HG03571 (cell line): ENCODE data around the gene DCDC2B.
A peak's percentile ranks its signal among the peaks of the same experiment; 100 is the strongest.
"Not testable (repeated sequence)": the region's sequence is repeated elsewhere in the genome, so short reads cannot be mapped to it uniquely, and the experiment has no call there.

ENCODE experiments used
- ATAC-seq: cut with Tn5 transposase; IDR thresholded peaks from one replicate; pipeline ENCODE4 v1.9.1; 2021; ENCODE audit not compliant: unreplicated experiment

DCDC2B gene

DNA sequence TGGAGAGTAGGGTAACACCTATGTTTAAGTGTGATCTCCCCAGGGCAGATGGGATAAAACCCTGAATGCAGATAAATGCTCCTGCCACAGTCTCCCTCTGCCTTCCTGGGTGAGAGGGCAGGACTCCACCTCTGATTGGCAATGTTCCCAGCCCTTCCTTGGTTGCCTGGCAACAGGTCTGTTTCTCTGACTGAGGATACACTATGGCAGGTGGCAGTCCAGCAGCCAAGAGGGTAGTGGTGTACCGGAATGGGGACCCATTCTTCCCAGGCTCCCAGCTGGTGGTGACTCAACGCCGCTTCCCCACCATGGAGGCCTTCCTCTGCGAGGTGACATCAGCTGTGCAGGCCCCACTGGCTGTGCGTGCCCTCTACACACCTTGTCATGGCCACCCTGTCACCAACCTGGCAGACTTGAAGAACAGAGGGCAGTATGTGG, at the start of gene DCDC2B:
Gene DCDC2B, plus strand, starts transcription at position 199 of the 438 bp plus-strand sequence. Its CDS starts 5 bp downstream, at position 204.
- no peak for ATAC-seq

DNA sequence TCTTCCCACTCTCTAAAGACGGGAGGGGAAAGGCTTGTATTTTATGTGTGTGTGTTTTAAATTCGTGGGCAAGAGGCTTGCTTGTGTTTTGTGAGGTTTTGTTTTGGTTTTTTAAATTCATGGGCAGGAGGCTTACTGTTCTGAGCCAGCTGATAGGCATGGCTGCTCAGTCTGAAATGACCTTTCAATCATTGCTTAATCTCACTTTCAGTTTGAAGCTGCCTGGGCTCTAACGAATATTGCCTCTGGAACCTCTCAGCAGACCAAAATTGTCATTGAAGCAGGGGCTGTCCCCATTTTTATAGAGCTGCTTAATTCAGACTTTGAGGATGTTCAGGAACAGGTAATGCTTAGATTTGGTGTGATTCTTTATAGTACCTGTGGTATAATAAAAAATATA, 49.7 kb upstream of the DCDC2B start:
- no peak for ATAC-seq

DNA sequence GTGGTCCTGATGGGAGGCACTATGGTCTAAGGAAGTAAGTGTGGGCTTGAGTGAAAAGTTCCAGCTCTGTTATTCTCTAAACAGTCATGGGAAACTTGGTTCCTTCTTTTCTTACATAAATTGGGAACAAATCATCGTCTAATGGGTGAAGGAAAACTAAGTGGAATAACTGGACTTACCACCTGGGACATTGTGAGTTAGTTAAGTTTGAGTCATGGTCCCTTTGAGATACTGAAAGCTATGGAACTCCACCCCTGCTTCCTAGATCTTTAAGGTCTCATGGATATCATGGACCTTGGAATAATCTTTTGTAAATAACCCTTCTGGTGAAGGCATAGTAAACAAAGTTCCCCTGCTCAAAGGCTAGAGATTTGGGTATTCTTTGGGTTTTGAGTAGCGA, 45.5 kb upstream of the DCDC2B start:
- no peak for ATAC-seq

DNA sequence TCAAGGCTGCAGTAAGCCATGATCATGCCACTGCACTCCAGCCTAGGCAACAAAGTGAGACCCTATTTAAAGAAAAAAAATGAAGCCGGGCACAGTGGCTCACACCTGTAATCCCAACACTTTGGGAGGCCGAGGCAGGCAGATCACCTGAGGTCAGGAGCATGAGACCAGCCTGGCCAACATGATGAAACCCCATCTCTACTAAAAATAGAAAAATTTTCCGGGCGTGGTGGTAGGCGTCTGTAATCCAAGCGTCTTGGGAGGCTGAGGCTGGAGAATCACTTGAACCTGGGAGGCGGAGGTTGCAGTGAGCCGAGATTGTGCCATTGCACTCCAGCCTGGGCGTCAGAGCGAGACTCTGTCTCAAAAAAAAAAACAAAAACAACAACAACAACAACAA, 43.3 kb upstream of the DCDC2B start:
- ATAC-seq: not testable (repeated sequence)

DNA sequence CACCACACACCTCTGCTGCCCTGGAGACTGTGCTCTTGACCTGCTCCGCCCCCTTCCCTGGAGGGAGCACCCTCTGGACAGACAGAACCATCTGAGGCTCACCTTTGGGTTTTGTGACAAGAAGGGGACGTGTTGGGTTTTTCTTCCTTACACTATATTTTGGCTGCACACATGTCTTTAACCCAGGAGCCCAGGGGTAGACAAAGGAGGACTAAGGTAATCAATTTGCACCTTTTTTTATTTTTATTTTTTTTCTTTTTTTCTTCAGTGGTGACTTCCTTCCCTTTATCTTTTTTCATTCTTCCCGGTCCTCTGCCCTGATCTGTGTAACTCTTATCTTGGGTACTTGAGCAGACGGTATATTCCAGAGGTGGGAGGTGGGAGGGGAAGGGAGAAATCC, 37.9 kb upstream of the DCDC2B start:
- ATAC-seq: no peak

DNA sequence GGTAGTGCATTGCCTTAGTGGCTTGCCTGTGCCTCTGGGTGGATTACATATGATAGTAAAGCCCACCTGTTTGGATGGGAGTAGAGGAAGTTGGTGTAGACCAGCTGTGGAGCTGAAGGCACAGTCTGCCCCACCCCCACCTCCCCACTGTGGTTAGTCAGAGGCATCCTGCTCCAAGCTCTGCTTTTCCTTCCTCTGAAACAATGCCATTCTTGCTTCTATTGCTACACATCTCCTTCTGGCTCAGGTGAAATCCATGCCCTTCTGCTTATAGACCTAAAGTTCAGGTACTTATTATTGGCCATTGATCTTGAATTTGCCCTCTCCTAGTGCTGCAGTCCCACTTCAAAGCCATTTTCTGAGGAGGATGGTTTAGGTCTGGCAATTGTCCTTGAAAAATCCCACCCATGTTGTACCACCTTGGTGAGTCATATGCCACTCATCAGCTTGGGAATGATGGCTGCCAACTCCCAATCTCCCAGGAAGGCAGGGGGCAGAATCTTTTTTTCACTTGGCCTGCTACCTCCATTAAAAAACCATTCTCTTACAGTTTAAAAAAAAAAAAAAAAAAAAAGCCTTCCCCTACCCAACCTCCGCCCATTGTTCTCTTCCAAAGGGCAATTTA, 36.2 kb upstream of the DCDC2B start:
- ATAC-seq: no peak

DNA sequence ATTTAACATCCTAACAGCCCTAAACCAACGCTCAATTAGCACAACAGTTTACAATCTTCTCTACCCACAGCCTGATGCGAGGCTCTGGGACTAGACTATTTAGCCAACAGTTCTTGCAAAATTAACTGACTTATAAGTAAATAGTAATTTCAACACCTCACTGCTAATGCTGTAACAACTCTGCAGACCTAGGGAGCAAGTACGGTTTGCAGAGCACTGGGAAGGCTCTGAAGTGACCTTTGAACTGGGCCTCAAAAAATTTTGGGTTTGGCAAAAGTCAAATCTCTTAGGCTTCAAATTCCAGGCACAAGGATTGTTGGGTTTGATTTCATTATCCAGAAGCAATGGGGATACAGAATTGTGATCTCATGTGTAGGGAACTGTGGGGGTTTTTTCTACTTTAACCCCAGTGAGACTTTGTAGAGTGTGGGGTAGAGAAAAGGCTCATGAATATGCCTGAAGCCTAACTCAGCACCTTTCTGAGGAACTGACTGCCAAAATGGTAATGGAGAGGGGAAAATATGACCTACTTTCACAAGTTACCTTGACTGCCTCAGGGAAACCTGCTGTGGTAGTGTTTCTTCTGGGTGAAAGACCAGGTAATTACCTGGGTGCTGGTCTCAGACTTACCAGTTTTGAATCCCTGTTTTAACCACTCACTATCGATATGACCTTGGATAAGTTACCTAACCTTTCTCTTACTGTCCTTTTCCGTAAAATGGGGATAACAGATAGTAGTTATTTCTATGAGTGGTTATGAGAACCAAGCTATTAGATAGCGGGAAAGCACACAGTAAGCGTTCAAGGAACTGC, 30.3 kb upstream of the DCDC2B start:
- no peak for ATAC-seq

DNA sequence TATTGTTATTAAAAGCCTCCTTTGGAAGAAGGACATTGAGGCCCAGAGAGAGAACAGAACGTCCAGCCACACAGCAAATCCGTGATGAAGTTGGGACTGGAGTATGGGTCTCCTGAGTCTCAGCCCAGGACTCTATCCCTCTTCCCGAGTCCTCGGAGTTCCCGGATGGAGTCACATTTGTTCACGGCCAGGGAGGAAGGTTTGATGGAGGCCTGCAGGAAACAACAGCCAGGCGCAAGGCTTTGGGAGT, 29.8 kb upstream of the DCDC2B start:
- ATAC-seq: no peak

DNA sequence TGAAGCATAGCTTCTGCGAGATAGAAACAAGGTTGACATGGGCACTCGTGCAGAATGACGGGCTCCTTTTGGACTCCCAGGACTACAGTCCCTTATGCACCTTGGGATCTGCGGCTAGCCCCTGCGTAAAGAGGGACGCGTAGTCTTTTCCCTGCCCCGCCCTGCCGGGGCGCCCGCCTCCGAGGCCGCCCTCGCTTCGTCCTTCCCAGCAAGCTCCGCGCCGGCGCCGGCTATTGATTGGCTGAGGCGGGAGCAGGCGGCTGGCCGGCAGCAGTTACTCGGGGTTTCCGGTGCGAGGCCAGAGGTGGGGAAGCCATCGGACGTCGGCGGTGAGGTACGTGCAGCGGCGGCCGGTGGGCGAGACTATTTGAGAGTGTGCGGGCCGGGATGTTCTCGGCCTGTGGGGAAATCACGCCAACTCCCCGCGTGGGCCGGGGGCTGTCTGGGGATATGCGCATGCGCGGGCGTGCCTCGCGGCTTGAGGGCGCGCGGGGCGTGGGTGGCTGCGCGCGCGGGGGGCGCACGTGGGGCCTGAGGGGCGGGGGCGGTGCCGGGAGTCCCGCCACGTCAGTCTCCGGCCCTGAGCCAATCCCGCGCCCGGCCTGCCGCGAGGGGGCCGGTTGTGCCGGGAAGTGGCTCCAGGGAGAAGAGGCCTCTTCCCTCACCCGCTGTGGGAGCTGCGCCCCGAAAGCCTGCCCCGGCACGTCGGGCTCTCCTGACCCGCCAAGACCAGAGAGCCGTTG, 29.3 kb upstream of the DCDC2B start, which contains the start of gene TXLNA:
Gene TXLNA, plus strand, starts transcription at position 233 of the 743 bp plus-strand sequence. CDS start 671 bp downstream, outside the sequence.
- ATAC-seq: peak; percentile 67

DNA sequence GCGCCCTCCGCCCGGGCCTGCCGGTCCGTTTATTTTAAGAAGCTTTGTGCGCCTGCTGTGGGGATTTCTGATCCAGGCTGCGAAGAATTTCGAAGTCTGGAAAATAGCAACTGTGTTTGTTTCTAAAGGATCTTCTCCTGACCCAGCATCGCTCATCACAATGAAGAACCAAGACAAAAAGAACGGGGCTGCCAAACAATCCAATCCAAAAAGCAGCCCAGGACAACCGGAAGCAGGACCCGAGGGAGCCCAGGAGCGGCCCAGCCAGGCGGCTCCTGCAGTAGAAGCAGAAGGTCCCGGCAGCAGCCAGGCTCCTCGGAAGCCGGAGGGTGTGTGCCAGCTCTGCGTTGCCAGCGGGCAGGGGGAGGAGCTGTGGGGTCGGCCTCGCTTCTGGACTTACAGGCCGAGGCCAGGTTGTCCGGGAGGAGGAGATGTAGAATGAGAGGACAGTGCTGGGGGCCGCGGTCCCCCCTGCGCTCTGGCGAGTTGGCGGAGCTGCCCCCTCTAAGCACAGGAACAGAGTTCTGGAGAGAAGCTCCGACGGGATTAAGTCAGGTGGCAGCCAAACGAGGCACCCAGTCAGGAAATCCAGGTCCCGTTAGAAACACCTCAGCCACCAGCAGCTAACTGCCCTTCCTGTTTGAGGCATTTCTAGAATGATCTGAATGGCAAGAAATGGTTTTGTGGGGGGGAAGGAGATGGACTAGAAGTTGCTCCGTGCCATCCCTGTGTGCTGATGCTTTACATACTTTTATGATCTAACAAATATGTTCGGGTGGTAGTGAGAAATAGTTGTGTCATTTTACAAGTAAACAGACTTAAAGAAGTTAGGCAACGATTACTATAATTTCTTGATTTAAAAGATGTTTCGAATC, 28.5 kb upstream of the DCDC2B start:
- ATAC-seq: no peak

DNA sequence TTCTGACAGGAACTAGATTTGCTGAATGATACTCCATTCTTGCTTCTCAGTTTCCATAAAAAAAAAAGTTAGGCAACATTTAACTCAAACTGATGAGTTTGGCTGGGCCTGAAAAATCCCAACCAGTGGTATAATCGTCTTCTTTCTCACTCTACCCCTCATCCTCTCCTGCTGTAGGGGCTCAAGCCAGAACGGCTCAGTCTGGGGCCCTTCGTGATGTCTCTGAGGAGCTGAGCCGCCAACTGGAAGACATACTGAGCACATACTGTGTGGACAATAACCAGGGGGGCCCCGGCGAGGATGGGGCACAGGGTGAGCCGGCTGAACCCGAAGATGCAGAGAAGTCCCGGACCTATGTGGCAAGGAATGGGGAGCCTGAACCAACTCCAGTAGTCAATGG, 27.8 kb upstream of the DCDC2B start:
- no peak for ATAC-seq

DNA sequence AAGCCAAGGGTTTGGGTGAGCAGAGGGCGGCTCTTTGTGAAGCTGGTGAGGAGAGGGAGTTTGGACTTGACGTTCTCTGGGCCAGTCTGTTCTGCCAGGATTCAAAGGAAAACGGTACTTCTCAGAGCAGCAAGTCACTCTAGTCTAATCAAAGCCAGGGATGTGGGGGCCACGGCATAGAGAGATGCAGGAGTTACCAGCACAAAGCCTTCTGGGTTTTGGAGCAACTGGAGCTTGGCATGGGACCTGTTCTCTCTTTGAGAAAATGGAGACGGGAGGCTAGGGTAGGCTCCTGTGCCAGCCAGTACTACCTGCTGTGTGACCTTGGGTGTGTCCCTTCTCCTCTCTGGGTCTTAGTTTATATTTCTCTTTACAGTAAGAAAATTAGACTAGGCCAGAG, 27.3 kb upstream of the DCDC2B start:
- ATAC-seq: no peak

DNA sequence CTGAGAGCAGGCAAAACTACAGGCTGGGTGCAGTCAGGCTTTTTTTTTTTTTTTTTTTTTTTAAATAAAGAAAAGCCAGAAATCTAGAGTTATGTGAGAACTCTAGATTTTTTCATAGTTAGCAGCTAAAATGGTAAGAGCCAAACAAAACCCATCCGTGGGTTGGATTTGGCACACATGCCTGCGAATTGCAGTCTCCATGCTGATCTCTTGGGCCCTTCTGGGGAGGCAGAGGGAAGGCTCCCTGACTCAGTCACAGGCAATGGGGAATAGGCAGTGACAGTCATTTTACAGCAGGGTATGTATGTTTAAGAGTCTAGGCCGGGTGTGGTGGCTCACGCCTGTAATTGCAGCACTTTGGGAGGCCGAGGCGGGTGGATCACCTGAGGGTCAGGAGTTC, 26.8 kb upstream of the DCDC2B start:
- ATAC-seq: no peak

DNA sequence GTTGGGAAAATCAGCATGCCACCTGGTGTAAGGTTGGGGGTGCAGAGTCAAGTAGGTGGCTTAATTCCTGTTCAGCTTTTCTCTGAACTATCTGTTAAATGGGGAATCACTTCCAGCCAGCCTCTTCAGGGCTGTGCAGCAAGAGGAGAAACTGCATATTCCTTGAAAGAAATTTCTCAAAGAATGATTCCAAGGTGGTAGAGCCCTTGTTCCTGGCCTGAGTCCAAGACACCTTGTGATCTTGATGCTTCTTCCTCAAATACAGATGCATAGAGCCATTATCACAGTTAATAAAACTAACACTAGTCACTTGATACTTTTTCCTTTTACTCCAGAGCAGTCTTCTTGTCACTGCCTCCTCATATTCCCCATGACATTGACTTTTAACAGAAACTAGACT, 24.2 kb upstream of the DCDC2B start:
- ATAC-seq: no peak

DNA sequence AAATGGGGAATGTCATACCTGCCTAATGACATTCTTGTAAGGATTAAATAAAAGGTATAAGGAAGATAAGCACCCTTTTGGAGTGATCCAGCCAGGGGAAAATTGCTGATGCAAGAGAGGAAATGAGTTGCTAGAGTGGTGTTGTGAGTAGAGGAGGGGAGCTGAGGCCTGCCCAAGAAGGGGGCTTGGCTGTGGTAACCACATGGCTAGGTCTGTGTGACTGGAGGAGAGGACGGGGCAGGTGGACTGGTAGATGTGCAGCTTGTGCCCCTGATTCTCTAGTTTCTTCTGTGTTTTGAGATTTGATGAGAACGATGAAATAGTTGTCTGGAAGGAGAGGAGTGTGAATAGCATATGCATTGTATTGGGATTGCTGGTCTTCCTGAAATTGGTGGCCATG, 22.8 kb upstream of the DCDC2B start:
- no peak for ATAC-seq

DNA sequence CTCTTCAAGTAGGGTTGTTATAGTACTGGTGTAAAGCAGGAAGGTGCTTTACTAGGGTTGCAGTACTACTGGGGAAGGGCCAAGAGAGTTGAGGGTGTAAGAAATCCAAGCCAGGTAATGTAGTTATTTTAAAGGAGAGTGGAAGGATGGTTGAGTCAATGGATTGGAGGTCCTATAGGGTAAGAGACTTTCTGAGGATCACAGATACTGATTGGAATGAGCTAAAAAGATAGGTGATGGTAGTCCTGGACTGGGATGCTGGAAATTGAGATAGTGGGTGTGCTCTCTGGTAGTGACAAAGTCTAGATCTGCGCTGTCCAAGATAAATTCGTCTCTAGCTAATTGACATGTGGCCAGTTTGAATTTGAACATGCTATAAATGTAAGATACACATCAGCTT, 22.4 kb upstream of the DCDC2B start:
- ATAC-seq: no peak

DNA sequence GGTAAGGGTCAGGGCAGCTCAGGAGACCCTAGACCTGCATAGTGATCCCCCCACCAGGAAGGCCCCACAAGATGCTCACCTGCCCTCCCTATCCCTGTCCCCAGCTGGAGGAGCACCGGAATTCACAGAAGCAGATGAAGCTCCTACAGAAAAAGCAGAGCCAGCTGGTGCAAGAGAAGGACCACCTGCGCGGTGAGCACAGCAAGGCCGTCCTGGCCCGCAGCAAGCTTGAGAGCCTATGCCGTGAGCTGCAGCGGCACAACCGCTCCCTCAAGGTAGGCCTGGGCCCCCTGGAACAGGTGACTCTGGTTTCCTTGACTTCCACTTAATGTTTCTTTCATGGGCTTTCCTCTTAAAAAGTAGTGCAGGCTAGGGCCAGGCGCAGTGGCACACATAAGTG, 21.0 kb upstream of the DCDC2B start:
- ATAC-seq: no peak

DNA sequence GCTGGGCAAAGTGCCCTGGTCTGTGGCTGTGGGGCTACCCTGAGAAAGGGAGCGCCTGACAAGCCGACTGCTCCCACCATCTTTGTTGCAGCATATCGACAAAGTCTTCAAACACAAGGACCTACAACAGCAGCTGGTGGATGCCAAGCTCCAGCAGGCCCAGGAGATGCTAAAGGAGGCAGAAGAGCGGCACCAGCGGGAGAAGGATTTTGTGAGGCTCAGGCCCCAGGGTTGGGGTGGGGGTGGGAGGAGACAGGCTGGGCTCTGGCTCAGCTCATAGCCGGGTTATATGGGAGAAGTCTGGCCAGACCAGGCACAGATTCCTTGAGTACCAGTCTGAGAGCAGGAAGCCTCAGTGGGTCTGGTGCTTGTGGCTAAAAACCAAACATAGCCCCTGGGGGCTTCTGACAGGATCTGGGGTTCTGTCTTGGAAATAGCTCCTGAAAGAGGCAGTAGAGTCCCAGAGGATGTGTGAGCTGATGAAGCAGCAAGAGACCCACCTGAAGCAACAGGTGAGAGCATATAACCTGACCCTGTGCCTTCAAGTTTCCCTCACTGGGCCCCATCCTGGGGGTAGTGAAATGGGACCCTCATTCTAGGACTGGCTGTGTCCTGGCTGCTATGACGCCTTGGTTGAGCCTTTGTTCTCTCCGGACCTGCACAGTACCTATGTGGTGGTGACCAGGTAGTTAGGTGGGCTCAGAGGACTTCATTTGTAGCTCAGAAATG, 16.5 kb upstream of the DCDC2B start:
- no peak for ATAC-seq

DNA sequence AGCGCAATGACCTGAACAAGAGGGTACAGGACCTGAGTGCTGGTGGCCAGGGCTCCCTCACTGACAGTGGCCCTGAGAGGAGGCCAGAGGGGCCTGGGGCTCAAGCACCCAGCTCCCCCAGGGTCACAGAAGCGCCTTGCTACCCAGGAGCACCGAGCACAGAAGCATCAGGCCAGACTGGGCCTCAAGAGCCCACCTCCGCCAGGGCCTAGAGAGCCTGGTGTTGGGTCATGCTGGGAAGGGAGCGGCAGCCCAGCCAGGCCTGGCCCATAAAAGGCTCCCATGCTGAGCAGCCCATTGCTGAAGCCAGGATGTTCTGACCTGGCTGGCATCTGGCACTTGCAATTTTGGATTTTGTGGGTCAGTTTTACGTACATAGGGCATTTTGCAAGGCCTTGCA, 13.9 kb upstream of the DCDC2B start:
- no peak for ATAC-seq

DNA sequence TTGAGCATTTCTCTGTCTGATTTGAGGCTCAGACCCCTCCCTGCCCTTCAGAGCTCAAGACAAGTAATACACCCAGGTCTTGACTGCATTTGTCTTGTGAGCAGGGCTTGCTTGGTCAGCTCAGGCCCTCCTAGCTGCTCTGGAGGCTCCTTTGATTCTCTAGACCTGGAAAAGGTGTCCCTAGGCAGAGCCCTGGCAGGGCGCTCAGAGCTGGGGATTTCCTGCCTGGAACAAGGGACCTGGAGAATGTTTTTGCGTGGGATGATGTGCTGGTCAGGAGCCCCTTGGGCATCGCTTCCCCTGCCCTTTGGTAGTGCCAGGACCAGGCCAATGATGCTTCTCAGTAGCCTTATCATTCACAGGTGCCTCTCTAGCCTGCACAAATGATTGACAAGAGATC, 13.4 kb upstream of the DCDC2B start:
- ATAC-seq: no peak
